CMK (cell line): ENCODE results near the gene PADI2.

Source experiments
- DNase-seq: peaks from one replicate; pipeline ENCODE4 v3.0.0-alpha.2; 2010; ENCODE audit warnings: low read depth

PADI2 gene

DNA sequence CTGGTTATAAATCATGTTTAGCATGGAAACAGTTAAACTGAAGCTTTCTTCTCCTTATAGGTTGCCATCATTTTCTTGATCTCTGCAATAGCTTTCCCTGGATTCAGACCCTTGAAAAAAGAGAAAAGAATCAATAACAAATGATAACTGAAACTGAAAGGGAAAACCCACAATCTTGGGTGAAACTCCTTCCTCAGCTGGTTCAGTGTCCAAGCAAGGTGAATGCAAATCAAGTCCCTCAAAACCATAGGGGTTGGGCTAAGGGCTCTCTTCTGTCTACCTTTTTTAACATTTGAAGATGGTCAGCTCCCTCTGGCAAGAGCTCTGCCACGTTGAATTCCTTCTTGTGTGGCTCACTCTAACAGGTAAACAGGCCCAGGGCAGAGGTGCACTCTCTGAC, 100.4 kb downstream of the PADI2 start:
- DNase-seq = no peak

DNA sequence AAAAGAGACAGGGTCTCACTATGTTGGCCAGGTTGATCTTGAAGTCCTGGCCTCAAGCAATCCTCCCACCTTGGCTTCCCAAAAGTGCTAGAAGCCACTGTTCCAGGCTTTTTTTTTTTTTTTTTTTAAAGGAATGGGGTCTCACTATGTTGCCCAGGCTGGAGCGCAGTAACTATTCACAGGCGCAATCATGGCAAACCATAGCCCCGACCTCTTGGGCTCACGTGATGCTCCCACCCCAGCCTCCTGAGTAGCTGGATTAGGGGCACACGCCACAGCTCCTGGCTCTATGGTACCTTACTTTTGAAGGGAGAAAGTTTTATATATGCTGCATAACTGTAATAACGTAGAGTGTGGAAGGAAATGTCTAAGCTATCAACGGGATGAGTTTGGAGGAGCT, 101.8 kb downstream of the PADI2 start:
- DNase-seq = no peak
